HCT116 (cell line): ENCODE results near the gene BCL11B. TPM values are rescaled to one million over a fixed set of nuclear protein-coding genes. Genes with fewer than 3 reads are reported as not detected.

Experiments used
- ATAC-seq: fragments of 200-7000 bp; cut with Tn5 transposase; 2 replicates; pipeline ENCODE4 v1.9.1; 2020; ENCODE audit warnings: mild to moderate bottlenecking, moderate library complexity
- BruUV-seq: library from RNA; stranded (reverse); fragments of 400-500 nt; replicated peaks from 2 replicates; lab custom pipeline; 2021; lab: Mats Ljungman, UMichigan
- CTCF ChIA-PET: fragments of 300-600 bp; sonication (Branson Sonifier 250); formaldehyde crosslinking; loops from one replicate; lab custom pipeline; 2021; ENCODE audit warnings: antibody characterized with exemption; lab: Charles Lee
- POLR2A ChIA-PET: fragments of 300-600, 350-600 bp; sonication (Branson Sonifier 250); formaldehyde crosslinking; loops from one replicate; lab custom pipeline; 2021; ENCODE audit warnings: antibody characterized with exemption; lab: Charles Lee
- RAD21 ChIA-PET, 2 experiments: fragments of 300-600 bp; sonication (Branson Sonifier 250); formaldehyde crosslinking; loops; one replicate each; lab custom pipeline; 2023; ENCODE audit warnings: low total read pairs in 2 of 2; ENCODE audit not compliant: uncharacterized antibody in 2 of 2, unreplicated experiment in 2 of 2, low non-redundant PET in 1 of 2; lab: Charles Lee
- DNase-seq: peaks from one replicate; pipeline ENCODE4 v3.0.0-alpha.2; 2010; ENCODE audit warnings: low read depth, low spot score
- H2AFZ ChIP-seq: fragments of 200-600 bp; shearing (Covaris generic), sonication (generic); 2 replicates; pipeline ENCODE4 v1.6.1; 2017; ENCODE audit warnings: low read depth, mixed run types, mixed read lengths, antibody characterized with exemption, low read length; ENCODE audit not compliant: poor library complexity, severe bottlenecking
- H3K27ac ChIP-seq: 2 replicates; pipeline ENCODE4 v1.5.1; 2012; ENCODE audit warnings: low read depth, low read length
- H3K27me3 ChIP-seq: fragments of 200-600 bp; sonication (generic); 2 replicates; pipeline ENCODE4 v1.6.1; 2016; ENCODE audit warnings: mixed run types, low read length, mixed read lengths; ENCODE audit not compliant: insufficient read depth
- H3K36me3 ChIP-seq, 2 experiments: fragments of 200-500 bp in 1 of 2; fragments of 200-600 bp in 1 of 2; sonication (Bioruptor generic) in 1 of 2; sonication (generic) in 1 of 2; 2 replicates each; pipeline versions ENCODE4 v1.5.1 to v1.6.1; 2014 to 2016; ENCODE audit warnings: low read length in 2 of 2, inconsistent platforms in 1 of 2, mixed read lengths in 1 of 2, mixed run types in 1 of 2; ENCODE audit not compliant: insufficient read depth in 2 of 2, control insufficient read depth in 1 of 2
- H3K4me1 ChIP-seq, 2 experiments: fragments of 200-600 bp in 1 of 2; sonication (generic) in 1 of 2; 2 replicates each; pipeline versions ENCODE4 v1.5.1 to v1.6.1; 2012 to 2017; ENCODE audit warnings: low read length in 2 of 2, inconsistent platforms in 1 of 2, mild to moderate bottlenecking in 1 of 2, mixed read lengths in 1 of 2, mixed run types in 1 of 2, moderate library complexity in 1 of 2; ENCODE audit not compliant: insufficient read depth in 2 of 2, control insufficient read depth in 1 of 2
- H3K4me2 ChIP-seq: fragments of 200-600 bp; sonication (generic); 2 replicates; pipeline ENCODE4 v1.6.1; 2017; ENCODE audit warnings: mixed run types, low read length, mixed read lengths
- H3K4me3 ChIP-seq, 2 experiments: fragments of 200-600 bp in 1 of 2; sonication (generic) in 1 of 2; replicated peaks in 1 of 2; 2 replicates each; pipeline ENCODE4 v1.5.1; 2011 to 2016; ENCODE audit warnings: low read length in 2 of 2, control low read depth in 1 of 2, low read depth in 1 of 2, mild to moderate bottlenecking in 1 of 2, mixed read lengths in 1 of 2, mixed run types in 1 of 2
- H3K79me2 ChIP-seq: fragments of 200-600 bp; sonication (generic); 2 replicates; pipeline ENCODE4 v1.6.1; 2017; ENCODE audit warnings: mild to moderate bottlenecking, mixed run types, low read length, moderate library complexity, mixed read lengths; ENCODE audit not compliant: insufficient read depth
- H3K9ac ChIP-seq: fragments of 200-600 bp; sonication (generic); 2 replicates; pipeline ENCODE4 v1.6.1; 2016; ENCODE audit warnings: low read length, mixed read lengths
- H3K9me2 ChIP-seq: fragments of 200-600 bp; sonication (generic), shearing (Covaris generic); 2 replicates; pipeline ENCODE4 v1.6.1; 2017; ENCODE audit warnings: mixed run types, mild to moderate bottlenecking, moderate library complexity; ENCODE audit not compliant: insufficient read depth
- H3K9me3 ChIP-seq, 2 experiments: fragments of 200-500 bp in 1 of 2; fragments of 200-600 bp in 1 of 2; sonication (Bioruptor generic) in 1 of 2; sonication (generic) in 1 of 2; 2 replicates each; pipeline ENCODE4 v1.6.1; 2014 to 2017; ENCODE audit warnings: low read length in 2 of 2, mixed read lengths in 2 of 2, inconsistent platforms in 1 of 2, low read depth in 1 of 2, mild to moderate bottlenecking in 1 of 2, mixed run types in 1 of 2, moderate library complexity in 1 of 2; ENCODE audit not compliant: control insufficient read depth in 1 of 2, insufficient read depth in 1 of 2
- H4K20me1 ChIP-seq: fragments of 200-600 bp; sonication (generic), shearing (Covaris generic); 2 replicates; pipeline ENCODE4 v1.6.1; 2017; ENCODE audit warnings: mixed run types, mild to moderate bottlenecking, moderate library complexity; ENCODE audit not compliant: insufficient read depth
- CBX3 ChIP-seq: IDR thresholded peaks from 2 replicates; pipeline ENCODE4 v1.6.1; 2012; ENCODE audit warnings: low read depth
- CEBPB ChIP-seq: IDR thresholded peaks from 2 replicates; pipeline ENCODE4 v1.6.1; 2012; ENCODE audit warnings: low read depth
- EGR1 ChIP-seq: IDR thresholded peaks from 2 replicates; pipeline ENCODE4 v1.6.1; 2012; ENCODE audit warnings: low read depth
- EZH2phosphoT487 ChIP-seq: fragments of 200-600 bp; IDR thresholded peaks from 2 replicates; pipeline ENCODE4 v1.6.1; 2018; ENCODE audit warnings: antibody characterized with exemption, borderline replicate concordance
- FOSL1 ChIP-seq: IDR thresholded peaks from 2 replicates; pipeline ENCODE4 v1.6.1; 2012; ENCODE audit warnings: low read depth
- JUND ChIP-seq: IDR thresholded peaks from 2 replicates; pipeline ENCODE4 v1.6.1; 2012
- POLR2AphosphoS5 ChIP-seq: IDR thresholded peaks from 2 replicates; pipeline ENCODE4 v1.6.1; 2011; ENCODE audit warnings: mild to moderate bottlenecking, low read depth, low read length, moderate library complexity
- RAD21 ChIP-seq: IDR thresholded peaks from 2 replicates; pipeline ENCODE4 v1.6.1; 2012; ENCODE audit warnings: low read depth, mild to moderate bottlenecking
- SIN3A ChIP-seq: IDR thresholded peaks from 2 replicates; pipeline ENCODE4 v1.6.1; 2012; ENCODE audit warnings: low read depth
- SP1 ChIP-seq: IDR thresholded peaks from 2 replicates; pipeline ENCODE4 v1.6.1; 2012; ENCODE audit warnings: low read depth
- SRF ChIP-seq: IDR thresholded peaks from 2 replicates; pipeline ENCODE4 v1.6.1; 2012; ENCODE audit warnings: low read depth
- TCF7L2 ChIP-seq: IDR thresholded peaks from 2 replicates; pipeline ENCODE4 v1.7.0; 2011; ENCODE audit warnings: borderline replicate concordance, inconsistent platforms; ENCODE audit not compliant: insufficient read depth, insufficient read length; ENCODE audit errors: extremely low read depth
- YY1 ChIP-seq: IDR thresholded peaks from 2 replicates; pipeline ENCODE4 v1.6.1; 2011; ENCODE audit warnings: low read length, low read depth, moderate library complexity, mild to moderate bottlenecking; ENCODE audit not compliant: insufficient replicate concordance; ENCODE audit errors: extremely low read depth
- ZFX ChIP-seq: fragments of 450-650 bp; IDR thresholded peaks from 2 replicates; pipeline ENCODE4 v1.6.1; 2017
- ZNF274 ChIP-seq: fragments of 200-500 bp; sonication (Bioruptor generic); IDR thresholded peaks from 2 replicates; pipeline ENCODE4 v1.6.1; 2014; ENCODE audit warnings: mild to moderate bottlenecking, low read depth, low read length, inconsistent platforms
- intact Hi-C: fragments of 100-400 bp; cut with micrococcal nuclease; formaldehyde crosslinking; loops from 2 replicates; pipeline ENCODE4 v1.10.0; 2022
- total RNA-seq: library from RNA; stranded (reverse); gene quantifications from one replicate; pipeline ENCODE4 v1.2.1, GENCODE V29; 2021; ENCODE audit not compliant: unreplicated experiment
- TF ChIP-seq, protein P1 (sequence below): IDR thresholded peaks from 2 replicates; pipeline ENCODE4 v1.6.1; 2011; ENCODE audit warnings: mild to moderate bottlenecking, low read length, moderate library complexity; ENCODE audit not compliant: insufficient replicate concordance; ENCODE audit errors: extremely low read depth
- TF ChIP-seq, protein P2 (sequence below): IDR thresholded peaks from 2 replicates; pipeline ENCODE4 v1.6.1; 2012
- TF ChIP-seq, protein P3 (sequence below): IDR thresholded peaks from 2 replicates; pipeline ENCODE4 v1.6.1; 2012; ENCODE audit warnings: low read depth
- TF ChIP-seq, protein P4 (sequence below): IDR thresholded peaks from 2 replicates; pipeline ENCODE4 v1.6.1; 2012
- TF ChIP-seq, protein P5 (sequence below), 3 experiments: fragments of 200-600 bp in 1 of 3; sonication (generic) in 1 of 3; IDR thresholded peaks in 2 of 3; conservative IDR thresholded peaks in 1 of 3; 2 replicates each; pipeline ENCODE4 v1.5.1; 2012 to 2017; ENCODE audit warnings: low read depth in 2 of 3, low read length in 2 of 3, antibody characterized with exemption in 1 of 3, borderline replicate concordance in 1 of 3, control low read depth in 1 of 3, mild to moderate bottlenecking in 1 of 3, mixed read lengths in 1 of 3, mixed run types in 1 of 3, moderate library complexity in 1 of 3; ENCODE audit not compliant: insufficient read depth in 1 of 3

BCL11B gene
- total RNA-seq, 1 experiment from 2014 or later, result 1.1 TPM

DNA sequence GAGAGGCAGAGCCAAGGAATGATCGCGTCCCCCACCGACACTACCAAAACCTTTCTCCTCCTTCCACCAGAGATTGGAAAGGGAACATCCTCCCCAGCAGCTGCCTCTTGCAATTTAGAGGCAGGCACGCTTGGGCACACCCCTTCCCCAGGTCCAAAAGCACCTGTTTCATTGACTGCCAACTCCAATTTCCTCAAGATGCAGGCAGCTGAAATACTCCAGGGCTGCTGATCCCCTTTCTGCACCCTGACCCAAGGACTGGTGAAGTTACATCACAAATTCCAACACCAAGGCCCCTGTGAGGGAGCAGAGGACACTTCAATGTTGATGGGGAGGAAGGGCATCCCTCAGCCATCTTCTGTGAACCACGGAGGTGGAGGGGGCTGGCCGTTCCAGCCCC, 33.8 kb downstream of the BCL11B start:
- no peaks in the 10 kb centered on the region; the same call in 1 of the 2 replicates for H3K27me3 ChIP-seq
- no peak overlapping the region for H3K9ac ChIP-seq
- H3K4me1 ChIP-seq, result peaks cover 15 to 37% of the 10 kb centered on the region in 2 experiments; a peak in 3 of 4 replicates
- DNase-seq (no peak), ATAC-seq (no peak)
- no peak overlapping the region for H2AFZ ChIP-seq
- H4K20me1 ChIP-seq, result no peaks in the 10 kb centered on the region
- no TSS peak for BruUV-seq
- no peaks in the 10 kb centered on the region for H3K36me3 ChIP-seq
- H3K4me3 ChIP-seq, result no peak overlapping the region
- TF ChIP-seq CEBPB, result no peak
- no peak for TF ChIP-seq CBX3
- TF ChIP-seq ZNF274, result no peak
- TF ChIP-seq ZFX, result no peak
- TF ChIP-seq, protein P1, sequence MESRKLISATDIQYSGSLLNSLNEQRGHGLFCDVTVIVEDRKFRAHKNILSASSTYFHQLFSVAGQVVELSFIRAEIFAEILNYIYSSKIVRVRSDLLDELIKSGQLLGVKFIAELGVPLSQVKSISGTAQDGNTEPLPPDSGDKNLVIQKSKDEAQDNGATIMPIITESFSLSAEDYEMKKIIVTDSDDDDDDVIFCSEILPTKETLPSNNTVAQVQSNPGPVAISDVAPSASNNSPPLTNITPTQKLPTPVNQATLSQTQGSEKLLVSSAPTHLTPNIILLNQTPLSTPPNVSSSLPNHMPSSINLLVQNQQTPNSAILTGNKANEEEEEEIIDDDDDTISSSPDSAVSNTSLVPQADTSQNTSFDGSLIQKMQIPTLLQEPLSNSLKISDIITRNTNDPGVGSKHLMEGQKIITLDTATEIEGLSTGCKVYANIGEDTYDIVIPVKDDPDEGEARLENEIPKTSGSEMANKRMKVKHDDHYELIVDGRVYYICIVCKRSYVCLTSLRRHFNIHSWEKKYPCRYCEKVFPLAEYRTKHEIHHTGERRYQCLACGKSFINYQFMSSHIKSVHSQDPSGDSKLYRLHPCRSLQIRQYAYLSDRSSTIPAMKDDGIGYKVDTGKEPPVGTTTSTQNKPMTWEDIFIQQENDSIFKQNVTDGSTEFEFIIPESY, result no peak
- TF ChIP-seq RAD21, result no peak
- TF ChIP-seq, protein P2, sequence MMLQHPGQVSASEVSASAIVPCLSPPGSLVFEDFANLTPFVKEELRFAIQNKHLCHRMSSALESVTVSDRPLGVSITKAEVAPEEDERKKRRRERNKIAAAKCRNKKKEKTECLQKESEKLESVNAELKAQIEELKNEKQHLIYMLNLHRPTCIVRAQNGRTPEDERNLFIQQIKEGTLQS, result no peak
- TF ChIP-seq SRF, result no peak
- TF ChIP-seq YY1, result no peak
- TF ChIP-seq SIN3A, result no peak
- no peak for TF ChIP-seq EGR1
- TF ChIP-seq POLR2AphosphoS5, result no peak
- TF ChIP-seq, protein P3, sequence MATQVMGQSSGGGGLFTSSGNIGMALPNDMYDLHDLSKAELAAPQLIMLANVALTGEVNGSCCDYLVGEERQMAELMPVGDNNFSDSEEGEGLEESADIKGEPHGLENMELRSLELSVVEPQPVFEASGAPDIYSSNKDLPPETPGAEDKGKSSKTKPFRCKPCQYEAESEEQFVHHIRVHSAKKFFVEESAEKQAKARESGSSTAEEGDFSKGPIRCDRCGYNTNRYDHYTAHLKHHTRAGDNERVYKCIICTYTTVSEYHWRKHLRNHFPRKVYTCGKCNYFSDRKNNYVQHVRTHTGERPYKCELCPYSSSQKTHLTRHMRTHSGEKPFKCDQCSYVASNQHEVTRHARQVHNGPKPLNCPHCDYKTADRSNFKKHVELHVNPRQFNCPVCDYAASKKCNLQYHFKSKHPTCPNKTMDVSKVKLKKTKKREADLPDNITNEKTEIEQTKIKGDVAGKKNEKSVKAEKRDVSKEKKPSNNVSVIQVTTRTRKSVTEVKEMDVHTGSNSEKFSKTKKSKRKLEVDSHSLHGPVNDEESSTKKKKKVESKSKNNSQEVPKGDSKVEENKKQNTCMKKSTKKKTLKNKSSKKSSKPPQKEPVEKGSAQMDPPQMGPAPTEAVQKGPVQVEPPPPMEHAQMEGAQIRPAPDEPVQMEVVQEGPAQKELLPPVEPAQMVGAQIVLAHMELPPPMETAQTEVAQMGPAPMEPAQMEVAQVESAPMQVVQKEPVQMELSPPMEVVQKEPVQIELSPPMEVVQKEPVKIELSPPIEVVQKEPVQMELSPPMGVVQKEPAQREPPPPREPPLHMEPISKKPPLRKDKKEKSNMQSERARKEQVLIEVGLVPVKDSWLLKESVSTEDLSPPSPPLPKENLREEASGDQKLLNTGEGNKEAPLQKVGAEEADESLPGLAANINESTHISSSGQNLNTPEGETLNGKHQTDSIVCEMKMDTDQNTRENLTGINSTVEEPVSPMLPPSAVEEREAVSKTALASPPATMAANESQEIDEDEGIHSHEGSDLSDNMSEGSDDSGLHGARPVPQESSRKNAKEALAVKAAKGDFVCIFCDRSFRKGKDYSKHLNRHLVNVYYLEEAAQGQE, result no peak
- no peak for TF ChIP-seq SP1
- TF ChIP-seq, protein P4, sequence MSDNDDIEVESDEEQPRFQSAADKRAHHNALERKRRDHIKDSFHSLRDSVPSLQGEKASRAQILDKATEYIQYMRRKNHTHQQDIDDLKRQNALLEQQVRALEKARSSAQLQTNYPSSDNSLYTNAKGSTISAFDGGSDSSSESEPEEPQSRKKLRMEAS, result no peak
- TF ChIP-seq, protein P5, sequence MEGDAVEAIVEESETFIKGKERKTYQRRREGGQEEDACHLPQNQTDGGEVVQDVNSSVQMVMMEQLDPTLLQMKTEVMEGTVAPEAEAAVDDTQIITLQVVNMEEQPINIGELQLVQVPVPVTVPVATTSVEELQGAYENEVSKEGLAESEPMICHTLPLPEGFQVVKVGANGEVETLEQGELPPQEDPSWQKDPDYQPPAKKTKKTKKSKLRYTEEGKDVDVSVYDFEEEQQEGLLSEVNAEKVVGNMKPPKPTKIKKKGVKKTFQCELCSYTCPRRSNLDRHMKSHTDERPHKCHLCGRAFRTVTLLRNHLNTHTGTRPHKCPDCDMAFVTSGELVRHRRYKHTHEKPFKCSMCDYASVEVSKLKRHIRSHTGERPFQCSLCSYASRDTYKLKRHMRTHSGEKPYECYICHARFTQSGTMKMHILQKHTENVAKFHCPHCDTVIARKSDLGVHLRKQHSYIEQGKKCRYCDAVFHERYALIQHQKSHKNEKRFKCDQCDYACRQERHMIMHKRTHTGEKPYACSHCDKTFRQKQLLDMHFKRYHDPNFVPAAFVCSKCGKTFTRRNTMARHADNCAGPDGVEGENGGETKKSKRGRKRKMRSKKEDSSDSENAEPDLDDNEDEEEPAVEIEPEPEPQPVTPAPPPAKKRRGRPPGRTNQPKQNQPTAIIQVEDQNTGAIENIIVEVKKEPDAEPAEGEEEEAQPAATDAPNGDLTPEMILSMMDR (IDR thresholded peaks at IDR 0.05 in 2 of 3, conservative IDR thresholded peaks at IDR 0.05 in 1 of 3; ENCODE audit: borderline replicate concordance in 1 of 3, insufficient read depth in 1 of 3, low read depth in 2 of 3, low read length in 2 of 3), result no peak
- no peak for TF ChIP-seq TCF7L2
- no peak for TF ChIP-seq JUND
- TF ChIP-seq EZH2phosphoT487, result no peak
- TF ChIP-seq FOSL1, result no peak
- H3K4me2 ChIP-seq, result no peak overlapping the region
- intact Hi-C loops, result no loop called here
- POLR2A ChIA-PET, result no interaction called here
- no peak overlapping the region for H3K27ac ChIP-seq
- no peaks in the 10 kb centered on the region for H3K9me2 ChIP-seq
- RAD21 ChIA-PET, result no interaction called here
- CTCF ChIA-PET, result no interaction called here
- no peaks in the 10 kb centered on the region for H3K9me3 ChIP-seq
- no peaks in the 10 kb centered on the region for H3K79me2 ChIP-seq
